SK-MEL-5 (cell line): Measurements from ENCODE around the gene HOATZ. TPM values are rescaled to one million over a fixed set of nuclear protein-coding genes. Genes with fewer than 3 reads are reported as not detected.

Experiments used
- DNase-seq: peaks from one replicate; pipeline ENCODE4 v3.0.0-alpha.2; 2016; ENCODE audit warnings: low read depth, low spot score
- in situ Hi-C: cut with HindIII; loops from 2 replicates; pipeline ENCODE4 v1.10.0; 2016; ENCODE audit warnings: low sequenced_read_pairs, high pct_unique_total_duplicates, low pct_unique_long_range_greater_than_20kb
- polyA plus RNA-seq, 2 experiments: library from polyadenylated mRNA; depleted of rRNA; stranded (reverse); fragments of >200 nt; gene quantifications; 2 replicates each; pipeline ENCODE4 v1.2.3, GENCODE V29; 2015
- total RNA-seq: library from RNA; depleted of rRNA; stranded (reverse); fragments of >200 nt; shearing (Covaris generic); gene quantifications from 2 replicates; pipeline ENCODE4 v1.2.3, GENCODE V29; 2014; rRNA removed

The HOATZ gene
- not detected in 2 replicates for total RNA-seq
- polyA plus RNA-seq (2015; cell fraction: cytosol; rRNA removed): not detected in 2 replicates
- not detected in 2 replicates for polyA plus RNA-seq (2015; cell fraction: nucleus; rRNA removed)

DNA sequence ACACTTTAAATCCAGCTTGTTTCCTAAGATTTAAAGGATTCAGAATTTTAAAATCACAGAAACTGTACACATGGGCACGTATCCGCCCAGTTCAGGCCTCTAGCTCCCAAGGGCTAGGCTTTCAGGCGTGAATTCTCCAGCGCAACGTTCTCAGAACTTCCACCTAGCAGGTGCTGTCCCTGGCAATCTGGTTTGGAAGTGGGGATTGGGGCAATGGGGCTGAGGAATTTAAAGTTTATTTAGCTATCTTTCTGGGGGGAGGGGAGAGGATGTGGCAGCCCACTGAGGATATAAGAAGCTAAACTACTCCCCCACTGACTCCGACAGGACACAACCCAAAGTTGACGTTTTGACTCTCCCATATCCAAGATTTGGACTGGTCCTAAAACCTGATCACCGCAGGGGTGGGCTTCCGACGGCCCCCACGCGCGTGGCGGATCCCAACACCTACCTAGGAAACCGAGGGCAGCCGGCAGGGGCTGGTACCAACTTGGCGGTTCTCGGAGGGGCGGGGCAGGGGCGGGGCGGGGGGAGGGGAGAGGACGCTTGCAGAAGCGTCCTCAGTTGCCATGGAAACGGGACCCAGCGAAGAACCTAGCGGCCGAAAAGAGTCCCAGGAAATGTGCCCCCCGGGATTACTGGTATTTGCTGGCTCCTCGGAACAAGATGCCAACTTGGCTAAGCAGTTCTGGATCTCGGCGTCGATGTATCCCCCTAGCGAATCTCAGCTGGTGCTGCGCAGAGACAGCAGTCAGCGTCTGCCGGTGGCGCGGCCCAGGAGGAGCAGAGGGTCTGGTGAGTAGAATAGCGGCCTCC lies at the start of gene HOATZ:
Gene HOATZ (plus strand): TSS at position 563 of the 816 bp plus-strand sequence. CDS start 7 bp downstream, at position 570.
- no peak for DNase-seq
- in situ Hi-C loops: no loop called here

GRCh38 chr11:111465400-111465799 lies 49.2 kb upstream of the HOATZ start:
- in situ Hi-C loops: no loop called here
- DNase-seq: no peak

DNA sequence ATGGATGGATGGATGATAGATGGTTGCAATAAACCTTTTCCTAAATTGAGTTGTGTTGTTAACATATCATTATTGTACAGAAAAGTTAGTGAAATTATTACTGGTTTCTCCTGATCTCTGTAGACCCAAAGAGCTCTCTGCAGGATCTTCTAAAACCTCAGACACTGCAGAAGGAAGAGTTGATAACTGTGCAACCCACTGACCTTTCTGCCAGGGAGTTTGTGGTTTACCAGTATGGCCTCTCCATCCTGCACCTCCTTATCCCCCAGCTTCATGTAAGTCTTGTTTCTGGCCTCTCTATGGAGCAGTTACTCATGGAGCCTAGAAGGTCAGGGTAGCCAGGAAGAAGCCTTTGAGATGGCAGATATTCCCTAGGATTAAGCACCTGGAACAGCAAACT lies 48.0 kb upstream of the HOATZ start:
- DNase-seq: no peak
- in situ Hi-C loops: no loop called here

DNA sequence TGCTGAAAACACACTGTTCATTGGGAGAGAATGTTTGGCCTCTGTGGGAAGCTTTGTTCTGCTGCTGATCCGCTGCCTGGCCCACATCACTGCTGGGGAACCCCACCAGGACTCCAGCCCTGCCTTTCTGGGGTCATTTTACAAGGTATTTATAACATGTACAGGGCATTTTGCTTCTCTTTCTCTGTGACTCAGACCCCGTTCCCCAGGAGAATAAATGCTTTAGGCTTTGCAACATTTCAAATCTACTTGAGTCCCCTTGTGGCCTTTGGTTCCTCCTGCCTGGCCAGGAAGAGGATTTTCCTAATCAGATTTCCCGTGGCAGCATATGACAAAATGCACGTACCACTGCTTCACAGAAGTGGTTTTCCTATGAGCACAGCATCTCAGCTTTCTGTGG lies 45.4 kb upstream of the HOATZ start:
- in situ Hi-C loops: no loop called here

GRCh38 chr11:111472228-111472627 lies 42.4 kb upstream of the HOATZ start:
- in situ Hi-C loops: no loop called here
- no peak for DNase-seq

More for the DNA sequence above, 45.4 kb upstream of the HOATZ start:
- DNase-seq: no peak

- DNase-seq: no peak
- in situ Hi-C loops: no loop called here
These were observed 40.1 kb upstream of the HOATZ start for GRCh38 chr11:111474432-111474831.

DNA sequence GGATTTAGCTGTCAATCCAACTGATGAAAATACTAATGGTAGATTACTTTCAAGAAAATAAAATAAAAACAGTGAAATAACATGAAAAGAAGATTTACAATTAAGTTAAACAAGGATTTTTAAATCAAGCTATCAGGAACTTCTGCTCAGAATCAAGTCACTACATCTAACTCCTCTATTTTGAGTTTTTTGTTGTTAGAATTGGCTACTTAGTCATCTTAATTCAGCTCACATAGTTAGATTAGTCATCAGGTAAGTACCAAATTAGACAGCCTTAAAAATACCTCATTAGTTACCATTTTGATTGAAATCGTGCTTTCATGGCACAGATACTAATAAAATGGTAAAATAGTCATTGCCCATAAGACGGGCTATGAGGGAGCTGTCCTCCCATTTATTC lies 38.2 kb upstream of the HOATZ start:
- DNase-seq: no peak
- in situ Hi-C loops: no loop called here

DNA sequence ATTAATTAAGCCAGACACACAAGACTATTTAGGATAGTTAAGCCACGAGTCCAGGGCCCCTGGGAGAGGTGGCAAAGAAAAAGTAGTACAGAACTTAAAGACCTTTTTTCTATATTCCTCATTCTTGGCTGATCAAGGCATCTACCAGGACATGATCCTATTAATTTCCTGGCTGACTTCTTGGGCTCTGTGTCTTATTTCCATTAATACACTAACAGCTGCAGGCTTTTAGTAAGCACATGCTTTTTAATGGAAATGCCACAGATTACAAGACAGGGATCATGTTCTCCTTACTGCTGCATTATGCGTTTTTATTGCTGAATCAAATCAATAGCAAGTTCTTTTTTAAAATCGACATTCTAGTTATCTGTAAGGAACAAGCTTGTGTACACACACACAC lies 37.6 kb upstream of the HOATZ start:
- in situ Hi-C loops: no loop called here
- no peak for DNase-seq

DNA sequence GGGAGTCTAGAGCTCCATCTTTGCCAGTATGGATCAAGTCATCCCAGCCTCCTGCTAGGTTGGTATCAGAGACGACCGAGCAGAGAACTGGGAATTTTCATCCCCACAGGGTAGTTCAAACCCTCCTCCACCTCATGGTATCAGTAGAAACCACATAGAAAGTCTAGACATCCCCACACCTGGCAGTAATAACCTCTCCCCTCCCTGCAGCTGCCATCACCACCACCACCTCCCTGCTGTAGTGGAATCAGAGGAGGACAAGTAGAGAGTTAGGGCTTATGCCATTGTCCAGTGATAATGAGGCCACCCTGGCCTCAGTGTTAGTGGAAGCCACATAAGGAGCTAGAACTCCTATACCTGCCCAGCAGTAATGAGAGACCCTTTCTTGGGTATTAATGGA lies 36.7 kb upstream of the HOATZ start:
- DNase-seq: no peak
- in situ Hi-C loops: no loop called here

DNA sequence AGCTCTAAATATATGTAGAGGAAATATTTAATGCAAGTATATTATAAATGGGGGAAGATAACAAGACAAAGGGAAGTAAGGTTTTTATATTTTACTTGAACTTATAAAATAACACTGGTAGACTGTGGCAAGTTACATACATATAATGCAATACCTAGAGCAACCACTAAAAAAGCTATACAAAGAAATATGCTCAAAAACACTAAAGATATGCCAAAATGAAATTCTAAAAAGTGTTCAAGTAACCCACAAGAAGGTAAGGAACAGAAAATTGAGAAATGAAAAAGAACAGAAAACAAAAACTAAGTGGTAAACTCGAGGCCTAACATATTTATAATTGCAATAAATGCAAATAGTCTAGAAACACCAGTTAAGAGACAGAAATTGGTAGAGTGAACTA lies 34.9 kb upstream of the HOATZ start:
- DNase-seq: no peak
- in situ Hi-C loops: no loop called here

GRCh38 chr11:111483431-111483830 lies 31.1 kb upstream of the HOATZ start:
- in situ Hi-C loops: no loop called here
- no peak for DNase-seq

DNA sequence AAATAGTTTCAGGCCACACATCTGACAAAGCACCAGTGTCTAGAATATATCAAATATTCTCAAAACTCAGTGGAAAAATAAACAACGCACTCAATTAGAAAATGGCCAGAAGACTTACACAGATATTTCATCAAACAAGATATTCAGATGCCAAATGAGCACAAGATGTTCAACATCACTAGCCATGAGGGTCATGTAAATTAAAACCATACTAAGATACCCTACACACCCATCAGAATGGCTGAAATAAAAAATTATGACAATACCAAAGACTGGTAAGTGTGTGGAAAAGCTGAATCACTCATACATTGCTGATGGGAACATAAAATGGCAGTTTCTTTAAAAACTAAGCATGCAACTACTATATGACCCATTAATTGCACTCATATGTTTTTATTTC lies 24.1 kb upstream of the HOATZ start:
- in situ Hi-C loops: no loop called here
- no peak for DNase-seq

GRCh38 chr11:111494040-111494439 lies 20.5 kb upstream of the HOATZ start:
- DNase-seq: no peak
- in situ Hi-C loops: no loop called here

DNA sequence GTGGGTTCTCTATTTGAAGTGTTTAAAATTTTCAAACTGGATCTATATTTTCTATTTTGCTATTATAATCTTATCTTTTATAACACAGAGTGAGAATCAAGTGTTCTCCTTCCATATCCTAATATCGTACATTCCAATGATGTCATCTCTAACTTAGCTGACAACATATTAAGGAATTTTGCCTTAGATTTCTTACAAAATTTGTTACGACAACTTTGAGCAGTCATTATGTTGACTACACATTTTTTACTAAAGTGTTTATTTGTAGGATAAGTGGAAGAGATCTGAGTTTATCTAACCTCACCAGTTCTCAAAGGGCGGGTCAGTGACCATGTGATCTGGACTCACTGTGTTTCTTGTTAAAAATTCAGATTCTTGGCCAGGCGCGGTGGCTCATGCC lies 15.1 kb upstream of the HOATZ start:
- DNase-seq: no peak
- in situ Hi-C loops: no loop called here

DNA sequence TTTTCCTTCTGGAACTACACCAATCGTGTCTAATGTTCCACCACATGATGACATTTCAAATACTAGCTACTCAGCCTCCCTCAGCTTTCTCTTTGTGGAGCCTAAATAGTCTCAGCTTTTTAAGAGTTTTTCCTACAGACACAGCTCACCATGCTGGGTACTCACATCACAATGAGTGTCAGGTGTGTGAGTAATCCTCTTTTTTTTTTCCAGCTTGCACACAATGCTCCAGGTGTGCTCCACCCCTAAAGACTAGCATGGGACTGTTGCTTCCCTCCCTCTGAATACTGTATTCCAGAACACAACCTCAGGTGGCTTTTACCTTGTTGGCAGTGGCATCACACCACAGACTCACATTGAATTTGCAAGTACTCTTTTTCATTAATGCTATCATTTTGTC lies 14.1 kb upstream of the HOATZ start:
- DNase-seq: no peak
- in situ Hi-C loops: no loop called here

- DNase-seq: no peak
- in situ Hi-C loops: no loop called here
These were observed 12.0 kb upstream of the HOATZ start for GRCh38 chr11:111502611-111503010.

GRCh38 chr11:111510311-111510710 lies 4.3 kb upstream of the HOATZ start:
- in situ Hi-C loops: no loop called here
- DNase-seq: no peak

DNA sequence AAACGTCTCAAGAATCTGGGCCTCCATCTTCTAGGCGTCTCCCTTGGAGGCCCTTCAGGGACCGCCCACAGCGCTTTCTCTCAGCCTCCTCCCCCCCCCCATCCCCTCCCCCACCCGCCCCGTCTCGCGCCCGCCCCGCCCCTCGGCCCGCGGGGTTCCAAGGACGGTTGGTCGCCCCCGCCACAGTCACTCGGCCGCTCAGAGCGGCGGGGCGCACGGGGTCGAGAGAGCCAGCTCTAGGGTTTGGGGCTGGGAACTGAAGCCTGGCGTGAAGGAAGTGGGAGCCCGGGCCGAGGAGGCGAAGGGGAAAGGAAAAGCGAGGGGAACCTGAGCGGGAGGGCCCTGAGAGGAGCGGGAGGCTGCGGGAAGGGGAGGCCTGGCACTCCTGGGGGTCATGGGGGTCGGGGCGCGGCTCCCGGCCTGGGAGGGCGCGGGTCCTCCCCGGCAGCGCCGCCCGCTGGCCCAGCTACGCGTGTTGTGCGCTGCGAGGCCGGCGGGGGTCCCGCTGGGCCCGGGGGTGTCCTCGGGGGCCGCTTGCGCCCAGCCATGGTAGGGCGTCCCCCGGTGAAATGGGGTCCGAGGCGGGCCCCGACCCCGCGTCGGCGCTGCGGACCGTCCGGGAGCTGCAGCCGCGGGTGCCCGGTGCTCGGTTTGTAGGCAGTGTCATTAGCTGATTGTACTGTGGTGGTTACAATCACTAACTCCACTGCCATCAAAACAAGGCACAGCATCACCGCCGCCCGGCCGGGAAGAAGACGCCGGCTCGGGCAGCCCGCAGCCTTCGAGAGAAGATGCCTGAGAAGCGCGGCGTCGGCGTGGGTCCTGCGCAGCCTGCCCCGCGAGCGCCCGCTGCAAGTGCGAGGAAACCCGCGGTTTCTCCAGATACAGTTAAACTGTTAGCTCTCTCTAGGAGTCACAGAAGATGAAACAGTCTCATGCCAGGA lies 2.0 kb upstream of the HOATZ start, which contains the start of gene BTG4:
Gene BTG4 (minus strand): TSS at position 91 of the 944 bp plus-strand sequence. CDS start 13,610 bp downstream, outside the sequence.
- in situ Hi-C loops: no loop called here
- DNase-seq: no peak
